NCI-H2196 treated with DMSO at 0.1 percent for 48 hours (cell line): ENCODE data around the gene FBXO28.
A peak's percentile ranks its signal among the peaks of the same experiment; 100 is the strongest.

Experiments
- DNase-seq: peaks from one replicate; lab custom pipeline; 2025; ENCODE audit not compliant: unreplicated experiment; lab: John Stamatoyannopoulos, UW

The FBXO28 gene

GRCh38 chr1:224151117-224151516 is 37.2 kb downstream of the FBXO28 start:
- DNase-seq = no peak

GRCh38 chr1:224157316-224157715 is 43.4 kb downstream of the FBXO28 start:
- no peak for DNase-seq

- no peak for DNase-seq
These were observed 45.6 kb downstream of the FBXO28 start for GRCh38 chr1:224159541-224159940.

- DNase-seq = no peak
These were observed 46.3 kb downstream of the FBXO28 start for GRCh38 chr1:224160171-224160682.

- DNase-seq = no peak
These were observed 48.9 kb downstream of the FBXO28 start for GRCh38 chr1:224162768-224163167.

- DNase-seq = no peak
These were observed 49.4 kb downstream of the FBXO28 start for GRCh38 chr1:224163311-224163710.

- no peak for DNase-seq
These were observed 55.0 kb downstream of the FBXO28 start for GRCh38 chr1:224168859-224169380.

GRCh38 chr1:224169718-224170270 is 55.9 kb downstream of the FBXO28 start:
- DNase-seq = no peak

- no peak for DNase-seq
These were observed 56.4 kb downstream of the FBXO28 start for GRCh38 chr1:224170343-224170742.

- DNase-seq = no peak
These were observed 57.0 kb downstream of the FBXO28 start for GRCh38 chr1:224170748-224171478.

- DNase-seq = no peak
These were observed 58.3 kb downstream of the FBXO28 start for GRCh38 chr1:224172229-224172628.

GRCh38 chr1:224173523-224173922 is 59.6 kb downstream of the FBXO28 start:
- DNase-seq = no peak

- no peak for DNase-seq
These were observed 61.7 kb downstream of the FBXO28 start for GRCh38 chr1:224175617-224176016.

GRCh38 chr1:224177356-224177999 is 63.6 kb downstream of the FBXO28 start:
- no peak for DNase-seq

GRCh38 chr1:224178894-224179293 is 65.0 kb downstream of the FBXO28 start:
- no peak for DNase-seq

GRCh38 chr1:224180783-224181452 is 67.0 kb downstream of the FBXO28 start:
- DNase-seq = no peak

GRCh38 chr1:224181453-224181810 is 67.5 kb downstream of the FBXO28 start:
- no peak for DNase-seq

GRCh38 chr1:224182057-224182865 is 68.3 kb downstream of the FBXO28 start:
- peak; percentile 64 for DNase-seq

GRCh38 chr1:224182866-224183590 is 69.1 kb downstream of the FBXO28 start, which contains the start of gene DEGS1:
TSS of gene DEGS1 (plus strand) at chr1:224183240. CDS start at chr1:224183337, 97 bp downstream.
- peak; percentile 65 for DNase-seq
